ENCODE results near the gene OSBPL10. TPM values are rescaled to one million over a fixed set of nuclear protein-coding genes. Genes with fewer than 3 reads are reported as not detected.
"Not testable (repeated sequence)": the region's sequence is repeated elsewhere in the genome, so short reads cannot be mapped to it uniquely, and the experiment has no call there.

OSBPL10 gene
- total RNA-seq, 1 experiment from 2014 or later = 74.7 TPM

DNA sequence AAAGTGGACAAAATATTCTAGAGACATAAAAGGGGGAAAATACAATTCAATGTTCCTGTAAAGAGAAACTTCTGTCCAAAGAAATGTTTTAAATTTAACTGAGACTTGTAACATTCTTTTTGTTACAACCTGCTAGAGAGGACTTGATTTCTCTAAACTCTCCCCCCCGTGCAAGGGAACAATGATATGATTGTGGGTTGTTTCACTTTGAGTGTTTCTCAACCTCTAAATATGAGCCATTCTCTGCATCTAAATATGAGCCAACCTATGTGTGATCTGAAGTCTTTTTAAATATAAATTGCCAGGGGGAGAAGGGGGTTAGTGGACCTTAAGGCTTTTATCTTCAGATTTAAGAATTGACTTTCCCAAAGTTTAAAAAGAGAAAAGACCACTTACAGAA, 15.1 kb upstream of the OSBPL10 start:
- no TSS peak for BruUV-seq (replicated peaks)

DNA sequence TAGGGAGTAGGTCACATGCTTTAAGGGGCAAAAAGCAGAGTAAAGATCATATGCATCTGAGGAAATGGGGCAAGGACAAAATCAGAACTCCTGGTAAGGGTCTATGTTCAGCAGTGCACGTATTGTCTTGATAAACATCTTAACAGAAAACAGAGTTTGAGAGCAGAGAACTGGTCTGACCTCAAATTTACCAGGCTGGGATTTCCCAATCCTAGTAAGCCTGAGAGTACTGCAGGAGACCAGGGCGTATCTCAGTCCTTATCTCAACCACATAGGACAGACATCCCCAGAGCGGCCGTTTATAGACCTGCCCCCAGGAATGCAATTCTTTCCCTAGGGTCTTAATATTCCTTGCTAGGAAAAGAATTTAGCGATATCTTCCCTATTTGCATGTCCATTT, 14.0 kb upstream of the OSBPL10 start:
- H3K9me3 Mint-ChIP-seq (ENCODE audit: low read depth, unreplicated experiment); H3K36me3 Mint-ChIP-seq (ENCODE audit: insufficient read depth, unreplicated experiment); H3K27ac Mint-ChIP-seq (ENCODE audit: unreplicated experiment); CTCF ChIA-PET; BruUV-seq (replicated peaks); H3K4me1 Mint-ChIP-seq (ENCODE audit: low read depth, unreplicated experiment); DNase-seq; H3K27me3 Mint-ChIP-seq (ENCODE audit: unreplicated experiment); H3K4me3 Mint-ChIP-seq (ENCODE audit: low read depth, unreplicated experiment); intact Hi-C loops (cut with micrococcal nuclease; ENCODE audit: unreplicated experiment): not testable (repeated sequence)

More for the DNA sequence above, 15.1 kb upstream of the OSBPL10 start:
- Mint-ChIP-seq H3K4me3 (ENCODE audit: low read depth, unreplicated experiment) (no peak overlapping the region), H3K27me3 (ENCODE audit: unreplicated experiment) (no peaks in the 10 kb centered on the region), H3K9me3 (ENCODE audit: low read depth, unreplicated experiment) (no peaks in the 10 kb centered on the region), H3K27ac (ENCODE audit: unreplicated experiment) (no peak overlapping the region), H3K4me1 (ENCODE audit: low read depth, unreplicated experiment) (no peaks in the 10 kb centered on the region), H3K36me3 (ENCODE audit: insufficient read depth, unreplicated experiment) (no peaks in the 10 kb centered on the region)
- DNase-seq = no peak
- CTCF ChIA-PET = no interaction called here
- TF ChIP-seq, protein P1, sequence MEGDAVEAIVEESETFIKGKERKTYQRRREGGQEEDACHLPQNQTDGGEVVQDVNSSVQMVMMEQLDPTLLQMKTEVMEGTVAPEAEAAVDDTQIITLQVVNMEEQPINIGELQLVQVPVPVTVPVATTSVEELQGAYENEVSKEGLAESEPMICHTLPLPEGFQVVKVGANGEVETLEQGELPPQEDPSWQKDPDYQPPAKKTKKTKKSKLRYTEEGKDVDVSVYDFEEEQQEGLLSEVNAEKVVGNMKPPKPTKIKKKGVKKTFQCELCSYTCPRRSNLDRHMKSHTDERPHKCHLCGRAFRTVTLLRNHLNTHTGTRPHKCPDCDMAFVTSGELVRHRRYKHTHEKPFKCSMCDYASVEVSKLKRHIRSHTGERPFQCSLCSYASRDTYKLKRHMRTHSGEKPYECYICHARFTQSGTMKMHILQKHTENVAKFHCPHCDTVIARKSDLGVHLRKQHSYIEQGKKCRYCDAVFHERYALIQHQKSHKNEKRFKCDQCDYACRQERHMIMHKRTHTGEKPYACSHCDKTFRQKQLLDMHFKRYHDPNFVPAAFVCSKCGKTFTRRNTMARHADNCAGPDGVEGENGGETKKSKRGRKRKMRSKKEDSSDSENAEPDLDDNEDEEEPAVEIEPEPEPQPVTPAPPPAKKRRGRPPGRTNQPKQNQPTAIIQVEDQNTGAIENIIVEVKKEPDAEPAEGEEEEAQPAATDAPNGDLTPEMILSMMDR (IDR thresholded peaks at IDR 0.05; ENCODE audit: unreplicated experiment) = no peak
- intact Hi-C loops (cut with micrococcal nuclease; ENCODE audit: unreplicated experiment) = no loop called here

DNA sequence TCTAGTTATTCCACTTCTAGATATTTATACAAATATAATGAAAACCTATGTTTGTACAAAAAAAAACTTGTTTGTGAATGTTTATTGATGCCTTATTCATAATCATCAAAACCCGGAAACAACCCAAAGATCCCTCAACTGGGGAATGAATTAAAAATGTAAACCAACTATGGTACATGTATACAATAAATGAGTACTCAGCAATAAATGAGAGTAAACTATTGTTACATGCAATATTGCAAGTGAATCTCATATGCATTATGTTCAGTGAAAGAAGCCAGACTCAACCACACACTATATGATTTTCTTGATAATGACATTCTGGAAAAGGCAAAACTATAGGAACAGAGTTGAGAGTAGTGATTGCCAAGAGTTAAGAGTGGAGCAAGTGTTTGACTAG, 12.8 kb upstream of the OSBPL10 start:
- no peaks in the 10 kb centered on the region for H3K27me3 Mint-ChIP-seq (ENCODE audit: unreplicated experiment)
- TF ChIP-seq, protein P1 (IDR thresholded peaks at IDR 0.05; ENCODE audit: unreplicated experiment) = no peak
- H3K4me1 Mint-ChIP-seq (ENCODE audit: low read depth, unreplicated experiment) = no peaks in the 10 kb centered on the region
- H3K36me3 Mint-ChIP-seq (ENCODE audit: insufficient read depth, unreplicated experiment) = no peaks in the 10 kb centered on the region
- no peak overlapping the region for H3K4me3 Mint-ChIP-seq (ENCODE audit: low read depth, unreplicated experiment)
- intact Hi-C loops (cut with micrococcal nuclease; ENCODE audit: unreplicated experiment) = no loop called here
- CTCF ChIA-PET = no interaction called here
- no TSS peak for BruUV-seq (replicated peaks)
- no peaks in the 10 kb centered on the region for H3K9me3 Mint-ChIP-seq (ENCODE audit: low read depth, unreplicated experiment)
- no peak for DNase-seq
- H3K27ac Mint-ChIP-seq (ENCODE audit: unreplicated experiment) = no peak overlapping the region

DNA sequence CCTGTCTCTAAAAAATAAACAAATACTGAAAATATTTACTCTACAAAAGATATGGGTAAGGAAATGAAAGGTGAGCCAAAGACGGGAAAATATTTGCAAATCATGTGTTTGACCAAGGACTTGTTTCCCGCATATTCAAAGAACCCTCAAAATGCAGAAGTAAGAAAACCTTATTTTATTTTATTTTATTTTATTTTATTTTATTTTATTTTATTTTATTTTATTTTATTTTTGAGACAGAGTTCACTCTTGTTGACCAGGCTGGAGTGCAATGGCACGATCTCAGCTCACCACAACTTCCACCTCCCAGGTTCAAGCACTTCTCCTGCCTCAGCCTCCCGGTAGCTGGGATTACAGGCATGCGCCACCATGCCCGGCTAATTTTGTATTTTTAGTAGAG, 11.9 kb upstream of the OSBPL10 start:
- H3K27me3 Mint-ChIP-seq (ENCODE audit: unreplicated experiment); H3K9me3 Mint-ChIP-seq (ENCODE audit: low read depth, unreplicated experiment); intact Hi-C loops (cut with micrococcal nuclease; ENCODE audit: unreplicated experiment); CTCF ChIA-PET; H3K36me3 Mint-ChIP-seq (ENCODE audit: insufficient read depth, unreplicated experiment); H3K27ac Mint-ChIP-seq (ENCODE audit: unreplicated experiment); H3K4me1 Mint-ChIP-seq (ENCODE audit: low read depth, unreplicated experiment); BruUV-seq (replicated peaks); H3K4me3 Mint-ChIP-seq (ENCODE audit: low read depth, unreplicated experiment); DNase-seq: not testable (repeated sequence)

DNA sequence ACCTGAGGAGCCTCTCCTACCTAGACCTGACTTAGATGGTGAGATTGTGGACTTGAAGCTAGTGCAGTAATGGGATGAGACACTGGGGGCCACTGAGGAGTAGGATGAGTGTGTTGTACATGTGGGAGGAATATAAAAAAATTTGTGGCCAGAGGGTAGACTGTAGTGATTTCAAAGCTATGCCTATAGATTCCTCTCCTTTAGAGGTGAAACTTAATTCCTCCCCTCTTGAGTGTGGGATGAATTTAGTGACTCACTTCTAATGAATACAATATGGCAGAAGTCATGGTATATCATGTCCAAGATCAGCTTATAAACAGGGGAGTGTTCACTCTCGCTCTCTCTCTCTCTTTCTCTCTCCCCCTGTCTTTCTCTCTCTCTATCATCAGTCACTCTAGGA, 7.2 kb upstream of the OSBPL10 start:
- CTCF ChIA-PET = no interaction called here
- no peaks in the 10 kb centered on the region for H3K9me3 Mint-ChIP-seq (ENCODE audit: low read depth, unreplicated experiment)
- TF ChIP-seq, protein P1 (IDR thresholded peaks at IDR 0.05; ENCODE audit: unreplicated experiment) = no peak
- intact Hi-C loops (cut with micrococcal nuclease; ENCODE audit: unreplicated experiment) = no loop called here
- H3K4me3 Mint-ChIP-seq (ENCODE audit: low read depth, unreplicated experiment) = no peak overlapping the region
- H3K27ac Mint-ChIP-seq (ENCODE audit: unreplicated experiment) = no peak overlapping the region
- H3K27me3 Mint-ChIP-seq (ENCODE audit: unreplicated experiment) = no peaks in the 10 kb centered on the region
- DNase-seq = no peak
- no TSS peak for BruUV-seq (replicated peaks)
- peaks cover 11% of the 10 kb centered on the region for H3K36me3 Mint-ChIP-seq (ENCODE audit: insufficient read depth, unreplicated experiment)
- no peaks in the 10 kb centered on the region for H3K4me1 Mint-ChIP-seq (ENCODE audit: low read depth, unreplicated experiment)
